H9 (cell line): ENCODE results near the gene SLC6A7. TPM values are rescaled to one million over a fixed set of nuclear protein-coding genes. Genes with fewer than 3 reads are reported as not detected.

Source experiments
- DNase-seq: peaks from one replicate; pipeline ENCODE4 v3.0.0-alpha.2; 2017
- H2AFZ ChIP-seq: one replicate; pipeline ENCODE4 v1.6.1; 2013; ENCODE audit warnings: mild to moderate bottlenecking, low read length, control low read depth, moderate library complexity
- H2AK5ac ChIP-seq: 2 replicates; pipeline ENCODE4 v1.6.1; 2013; ENCODE audit warnings: low read length, control low read depth, mixed read lengths; ENCODE audit not compliant: insufficient read length
- H2BK120ac ChIP-seq: one replicate; pipeline ENCODE4 v1.6.1; 2013; ENCODE audit warnings: low read depth, mild to moderate bottlenecking, low read length, control low read depth, inconsistent platforms; ENCODE audit not compliant: poor library complexity, severe bottlenecking
- H2BK12ac ChIP-seq: 2 replicates; pipeline ENCODE4 v1.6.1; 2013; ENCODE audit warnings: low read length, control low read depth, mixed read lengths, low read depth; ENCODE audit not compliant: insufficient read length
- H2BK15ac ChIP-seq: 2 replicates; pipeline ENCODE4 v1.6.1; 2013; ENCODE audit warnings: low read depth, low read length, control low read depth
- H2BK20ac ChIP-seq: one replicate; pipeline ENCODE4 v1.6.1; 2013; ENCODE audit warnings: low read depth, mild to moderate bottlenecking, low read length, control low read depth, inconsistent platforms; ENCODE audit not compliant: poor library complexity, severe bottlenecking
- H2BK5ac ChIP-seq: 2 replicates; pipeline ENCODE4 v1.6.1; 2013; ENCODE audit warnings: low read length, control low read depth, mixed read lengths; ENCODE audit not compliant: insufficient read length
- H3K14ac ChIP-seq: 2 replicates; pipeline ENCODE4 v1.6.1; 2013; ENCODE audit warnings: low read length, control low read depth; ENCODE audit not compliant: insufficient read depth
- H3K18ac ChIP-seq: 2 replicates; pipeline ENCODE4 v1.6.1; 2013; ENCODE audit warnings: low read depth, mild to moderate bottlenecking, mixed read lengths, low read length, control low read depth; ENCODE audit not compliant: insufficient read length
- H3K23ac ChIP-seq: 2 replicates; pipeline ENCODE4 v1.6.1; 2013; ENCODE audit warnings: low read length, control low read depth, mixed read lengths, low read depth; ENCODE audit not compliant: insufficient read length
- H3K23me2 ChIP-seq: 2 replicates; pipeline ENCODE4 v1.6.1; 2013; ENCODE audit warnings: low read depth, mild to moderate bottlenecking, mixed read lengths, low read length, control low read depth; ENCODE audit not compliant: insufficient read length, poor library complexity, severe bottlenecking
- H3K27ac ChIP-seq: 2 replicates; pipeline ENCODE4 v1.5.1; 2013; ENCODE audit warnings: low read length, control low read depth, mixed read lengths, low read depth; ENCODE audit not compliant: insufficient read length
- H3K27me3 ChIP-seq: 2 replicates; pipeline ENCODE4 v1.6.1; 2013; ENCODE audit warnings: low read length, control low read depth, inconsistent platforms; ENCODE audit not compliant: insufficient read depth
- H3K4ac ChIP-seq: 2 replicates; pipeline ENCODE4 v1.6.1; 2013; ENCODE audit warnings: low read depth, mild to moderate bottlenecking, control low read depth, inconsistent platforms, low read length, moderate library complexity
- H3K4me1 ChIP-seq: 2 replicates; pipeline ENCODE4 v1.6.1; 2013; ENCODE audit warnings: low read length, control low read depth, inconsistent platforms; ENCODE audit not compliant: insufficient read depth
- H3K4me2 ChIP-seq: 2 replicates; pipeline ENCODE4 v1.6.1; 2013; ENCODE audit warnings: low read length, control low read depth, mixed read lengths; ENCODE audit not compliant: insufficient read length, insufficient read depth
- H3K56ac ChIP-seq: 2 replicates; pipeline ENCODE4 v1.6.1; 2013; ENCODE audit warnings: low read depth, mild to moderate bottlenecking, mixed read lengths, low read length, control low read depth; ENCODE audit not compliant: insufficient read length
- H3K79me1 ChIP-seq: 2 replicates; pipeline ENCODE4 v1.6.1; 2013; ENCODE audit warnings: low read depth, mild to moderate bottlenecking, moderate library complexity, low read length, control low read depth, inconsistent platforms; ENCODE audit not compliant: insufficient read depth, poor library complexity, severe bottlenecking
- H3K79me2 ChIP-seq: 2 replicates; pipeline ENCODE4 v1.6.1; 2013; ENCODE audit warnings: low read length, control low read depth, inconsistent platforms; ENCODE audit not compliant: insufficient read depth
- H3K9ac ChIP-seq: 2 replicates; pipeline ENCODE4 v1.6.1; 2013; ENCODE audit warnings: low read length, control low read depth, mixed read lengths; ENCODE audit not compliant: insufficient read length; ENCODE audit errors: extremely low read depth
- H3K9me3 ChIP-seq: one replicate; pipeline ENCODE4 v1.6.1; 2013; ENCODE audit warnings: low read depth, low read length, inconsistent platforms; ENCODE audit not compliant: control insufficient read depth
- H3T11ph ChIP-seq: one replicate; pipeline ENCODE4 v1.6.1; 2013; ENCODE audit warnings: mild to moderate bottlenecking, low read length, control low read depth, inconsistent platforms
- H4K20me1 ChIP-seq: one replicate; pipeline ENCODE4 v1.6.1; 2013; ENCODE audit not compliant: control insufficient read depth, insufficient read length, insufficient read depth
- H4K5ac ChIP-seq: 2 replicates; pipeline ENCODE4 v1.6.1; 2013; ENCODE audit warnings: low read depth, mild to moderate bottlenecking, mixed read lengths, low read length, control low read depth; ENCODE audit not compliant: insufficient read length
- H4K8ac ChIP-seq: replicated peaks from 2 replicates; pipeline ENCODE4 v1.6.1; 2013; ENCODE audit warnings: low read length, control low read depth, mixed read lengths, low read depth; ENCODE audit not compliant: insufficient read length
- H4K91ac ChIP-seq: 2 replicates; pipeline ENCODE4 v1.6.1; 2013; ENCODE audit warnings: low read depth, mild to moderate bottlenecking, moderate library complexity, mixed read lengths, low read length, control low read depth; ENCODE audit not compliant: insufficient read length
- H3K27ac Mint-ChIP-seq, 3 experiments: 2 replicates in 2 of 3; 3 replicates in 1 of 3; pipeline ENCODE4 v1.8.0; 2020 to 2021; ENCODE audit warnings: mixed read lengths in 3 of 3, mild to moderate bottlenecking in 1 of 3, moderate library complexity in 1 of 3
- H3K27me3 Mint-ChIP-seq: 2 replicates; pipeline ENCODE4 v1.8.0; 2021; ENCODE audit warnings: low read depth, mild to moderate bottlenecking, moderate library complexity, mixed read lengths
- H3K36me3 Mint-ChIP-seq, 3 experiments: 2 replicates in 2 of 3; 3 replicates in 1 of 3; pipeline ENCODE4 v1.8.0; 2020 to 2021; ENCODE audit warnings: low read depth in 3 of 3, mixed read lengths in 3 of 3; ENCODE audit not compliant: insufficient read depth in 1 of 3
- H3K4me1 Mint-ChIP-seq, 2 experiments: 2 replicates each; pipeline ENCODE4 v1.8.0; 2020; ENCODE audit warnings: mixed read lengths in 2 of 2
- H3K4me3 Mint-ChIP-seq, 2 experiments: 2 replicates in 1 of 2; 3 replicates in 1 of 2; pipeline ENCODE4 v1.8.0; 2020 to 2021; ENCODE audit warnings: mild to moderate bottlenecking in 2 of 2, mixed read lengths in 2 of 2, moderate library complexity in 1 of 2
- H3K9me3 Mint-ChIP-seq, 2 experiments: 2 replicates in 1 of 2; 3 replicates in 1 of 2; pipeline ENCODE4 v1.8.0; 2020; ENCODE audit warnings: mild to moderate bottlenecking in 2 of 2, mixed read lengths in 2 of 2, moderate library complexity in 1 of 2
- CTCF ChIP-seq: fragments of 200-600 bp; sonication (generic); conservative IDR thresholded peaks from 3 replicates; pipeline ENCODE4 v1.8.0; 2021; ENCODE audit warnings: antibody characterized with exemption, mild to moderate bottlenecking
- WGBS: extraction: QIAGEN DNeasy Blood & Tissue Kit; methylation state at CpG from one replicate; pipeline ENCODE4 v1.1.7; 2013; ENCODE audit warnings: missing lambda C conversion rate, low lambda C conversion rate, mixed read lengths; ENCODE audit not compliant: insufficient read length; ENCODE audit errors: extremely low coverage; 5-methylcytosine and 5-hydroxymethylcytosine counted together
- total RNA-seq: library from RNA; stranded (reverse); gene quantifications from 2 replicates; pipeline ENCODE4 v1.2.1, GENCODE V29; 2021

SLC6A7 gene
- total RNA-seq, 1 experiment from 2014 or later, result not detected

- Histone ChIP-seq H3K18ac (no peak overlapping the region), H3K79me1 (no peaks in the 10 kb centered on the region), H3K4me1 (no peaks in the 10 kb centered on the region; the same call in 1 of the 2 replicates), H3K27me3 (no peaks in the 10 kb centered on the region), H3K14ac (no peak overlapping the region), H2BK20ac (no peak overlapping the region), H3K79me2 (no peaks in the 10 kb centered on the region), H2AK5ac (no peak overlapping the region), H2BK120ac (no peak overlapping the region), H2BK12ac (no peak overlapping the region), H3T11ph (no peak overlapping the region), H2AFZ (no peak overlapping the region), H3K4ac (no peak overlapping the region), H3K9ac (no peak overlapping the region), H2BK5ac (no peak overlapping the region), H4K20me1 (no peaks in the 10 kb centered on the region), H3K9me3 (no peaks in the 10 kb centered on the region), H3K23me2 (no peaks in the 10 kb centered on the region), H2BK15ac (no peak overlapping the region), H4K8ac (no peak overlapping the region), H3K27ac (no peak overlapping the region), H4K91ac (no peak overlapping the region), H3K56ac (no peak overlapping the region), H3K4me2 (no peak overlapping the region), H4K5ac (no peak overlapping the region), H3K23ac (no peak overlapping the region)
- no peak for DNase-seq
- WGBS, result no CpG with 5 or more reads among the region's 18 CpGs
- no peak for TF ChIP-seq CTCF
- Mint-ChIP-seq H3K4me1 (peaks cover 3 to 13% of the 10 kb centered on the region in 2 experiments; a peak in 3 of 4 replicates), H3K9me3 (no peaks in the 10 kb centered on the region), H3K27me3 (peaks cover 10% of the 10 kb centered on the region), H3K4me3 (no peak overlapping the region), H3K27ac (no peak overlapping the region; a peak in 1 of 7 replicates), H3K36me3 (no peaks in the 10 kb centered on the region; a peak in 1 of 7 replicates)
These were observed 55.4 kb downstream of the SLC6A7 start for GRCh38 chr5:150245111-150245789.
